SK-N-SH treated with all-trans-retinoic acid at 6 μM for 48 hours (cell line): Measurements from ENCODE around the gene SNAP91.

Source experiments
- ARNTL ChIP-seq: fragments of 450-650 bp; formaldehyde crosslinking; IDR thresholded peaks from 2 replicates; pipeline ENCODE4 v1.5.0; 2020; ENCODE audit warnings: low read depth, mild to moderate bottlenecking, moderate library complexity, borderline replicate concordance
- OSR1 ChIP-seq: fragments of 250-450 bp; sonication (Bioruptor Pico); IDR thresholded peaks from 2 replicates; pipeline ENCODE4 v1.8.0; 2022; ENCODE audit warnings: moderate library complexity, mild to moderate bottlenecking, inconsistent platforms
- POU6F1 ChIP-seq: fragments of 250-450 bp; sonication (Bioruptor Pico); IDR thresholded peaks from 2 replicates; pipeline ENCODE4 v1.8.0; 2021; ENCODE audit warnings: low read depth, mild to moderate bottlenecking, moderate library complexity, borderline replicate concordance
- RARB ChIP-seq: fragments of 250-450 bp; sonication (Bioruptor Pico); IDR thresholded peaks from 2 replicates; pipeline ENCODE4 v1.8.0; 2021; ENCODE audit warnings: mild to moderate bottlenecking, moderate library complexity
- TCF4 ChIP-seq: fragments of 250-450 bp; sonication (Bioruptor Pico); IDR thresholded peaks from 2 replicates; pipeline ENCODE4 v1.8.0; 2021; ENCODE audit warnings: mild to moderate bottlenecking, moderate library complexity, borderline replicate concordance
- ZFP3 ChIP-seq: fragments of 250-450 bp; sonication (Bioruptor Pico); IDR thresholded peaks from 2 replicates; pipeline ENCODE4 v1.5.0; 2020; ENCODE audit warnings: mild to moderate bottlenecking, moderate library complexity
- ZNF8 ChIP-seq: fragments of 450-650 bp; formaldehyde crosslinking; IDR thresholded peaks from 2 replicates; pipeline ENCODE4 v1.5.0; 2020; ENCODE audit warnings: mild to moderate bottlenecking, moderate library complexity

GRCh38 chr6:83589076-83589475 is 119.8 kb downstream of the SNAP91 start:
- TF ChIP-seq TCF4 (CRISPR knock-in tag) (no peak), RARB (CRISPR knock-in tag) (no peak), POU6F1 (CRISPR knock-in tag) (no peak), ZFP3 (CRISPR knock-in tag) (no peak), ARNTL (no peak), OSR1 (no peak), ZNF8 (CRISPR knock-in tag) (no peak)
